Keratinocyte (primary cell): ENCODE data around the gene WASF2. TPM values are rescaled to one million over a fixed set of nuclear protein-coding genes. Genes with fewer than 3 reads are reported as not detected.

Source experiments
- DNase-seq: peaks from one replicate; pipeline ENCODE4 v3.0.0-alpha.2; 2011; ENCODE audit warnings: low read depth, missing footprints, low spot score
- FAIRE-seq: peaks from 2 replicates; lab custom pipeline; 2011; peaks lifted over from hg19 to GRCh38; lab: Jason Lieb, UNC
- H2AFZ ChIP-seq: 2 replicates; pipeline ENCODE4 v1.6.0; 2012; ENCODE audit warnings: low read length, control low read depth, inconsistent platforms; ENCODE audit not compliant: control insufficient read depth
- H3K27ac ChIP-seq: 2 replicates; pipeline ENCODE4 v1.5.1; 2011; ENCODE audit warnings: low read length; ENCODE audit not compliant: control insufficient read depth, insufficient read depth
- H3K27me3 ChIP-seq: 3 replicates; pipeline ENCODE4 v1.6.0; 2011; ENCODE audit warnings: low read length; ENCODE audit not compliant: control insufficient read depth, insufficient read depth; ENCODE audit errors: extremely low read depth
- H3K36me3 ChIP-seq, 2 experiments: 2 replicates in 1 of 2; 3 replicates in 1 of 2; pipeline ENCODE4 v1.5.1; 2011; ENCODE audit warnings: low read length in 2 of 2, mild to moderate bottlenecking in 1 of 2; ENCODE audit not compliant: control insufficient read depth in 2 of 2, insufficient read depth in 2 of 2; ENCODE audit errors: extremely low read depth in 1 of 2
- H3K4me1 ChIP-seq: 3 replicates; pipeline ENCODE4 v1.5.1; 2011; ENCODE audit warnings: low read length; ENCODE audit not compliant: control insufficient read depth, insufficient read depth; ENCODE audit errors: extremely low read depth
- H3K4me2 ChIP-seq: 3 replicates; pipeline ENCODE4 v1.6.0; 2011; ENCODE audit warnings: low read depth, low read length; ENCODE audit not compliant: control insufficient read depth, insufficient read depth; ENCODE audit errors: extremely low read depth
- H3K4me3 ChIP-seq, 3 experiments: fragments of 200-600 bp in 1 of 3; sonication (generic) in 1 of 3; 2 replicates in 2 of 3; 3 replicates in 1 of 3; pipeline ENCODE4 v1.5.1; 2011 to 2016; ENCODE audit warnings: low read length in 3 of 3, mild to moderate bottlenecking in 3 of 3, control low read depth in 2 of 3, inconsistent platforms in 1 of 3, low read depth in 1 of 3, mixed read lengths in 1 of 3, mixed run types in 1 of 3, moderate library complexity in 1 of 3; ENCODE audit not compliant: control insufficient read depth in 2 of 3, insufficient read depth in 2 of 3; ENCODE audit errors: extremely low read depth in 1 of 3
- H3K79me2 ChIP-seq: 2 replicates; pipeline ENCODE4 v1.6.0; 2012; ENCODE audit warnings: low read length; ENCODE audit not compliant: control insufficient read depth, insufficient read depth
- H3K9ac ChIP-seq: 3 replicates; pipeline ENCODE4 v1.6.0; 2011; ENCODE audit warnings: low read length; ENCODE audit not compliant: control insufficient read depth, insufficient read depth; ENCODE audit errors: extremely low read depth
- H3K9me1 ChIP-seq: 3 replicates; pipeline ENCODE4 v1.6.0; 2011; ENCODE audit warnings: low read length; ENCODE audit not compliant: control insufficient read depth, insufficient read depth; ENCODE audit errors: extremely low read depth
- H3K9me3 ChIP-seq: 2 replicates; pipeline ENCODE4 v1.5.1; 2012; ENCODE audit warnings: low read depth, low read length; ENCODE audit not compliant: control insufficient read depth
- H4K20me1 ChIP-seq: 3 replicates; pipeline ENCODE4 v1.6.0; 2011; ENCODE audit warnings: low read length; ENCODE audit not compliant: control insufficient read depth, insufficient read depth; ENCODE audit errors: extremely low read depth
- CTCF ChIP-seq, 3 experiments: IDR thresholded peaks in 1 of 3; conservative IDR thresholded peaks in 1 of 3; optimal IDR thresholded peaks in 1 of 3; 2 replicates in 2 of 3; 3 replicates in 1 of 3; pipeline versions ENCODE3 to v1.5.1; 2011; ENCODE audit warnings: low read length in 3 of 3, mild to moderate bottlenecking in 3 of 3, moderate library complexity in 2 of 3, control low read depth in 1 of 3, inconsistent platforms in 1 of 3; ENCODE audit not compliant: insufficient read depth in 2 of 3; ENCODE audit errors: extremely low read depth in 1 of 3
- EZH2 ChIP-seq: IDR thresholded peaks from one replicate; pipeline ENCODE4 v1.6.1; 2012; ENCODE audit warnings: inconsistent platforms, mild to moderate bottlenecking, low read length, moderate library complexity
- dilution Hi-C: fragments of 300-500 bp; cut with MboI; formaldehyde crosslinking; loops from one replicate; pipeline ENCODE4 v1.7.0; 2020; ENCODE audit warnings: low sequenced_read_pairs; ENCODE audit not compliant: extremely low pct_ligation_motif_present
- polyA plus RNA-seq, 5 experiments: library from polyadenylated mRNA; depleted of rRNA in 3 of 5; stranded (reverse) in 3 of 5; stranded (forward) in 1 of 5; unstranded in 1 of 5; fragments of >200 nt; gene quantifications; 1 replicate in 1 of 5; 2 replicates in 3 of 5; 3 replicates in 1 of 5; pipeline versions ENCODE4 v1.2.1 to v1.2.3, GENCODE V29; 2011 to 2012; ENCODE audit warnings: missing spikeins in 2 of 5, low read depth in 1 of 5, low replicate concordance in 1 of 5

WASF2 gene
- polyA plus RNA-seq, 1 donor (not counting 4 experiments of a cell fraction or from before 2014, with no cell fraction given) = 42.9 TPM

GRCh38 chr1:27499142-27499541, 9.2 kb upstream of the WASF2 start:
- Histone ChIP-seq H3K4me1 (peaks cover 5% of the 10 kb centered on the region), H3K27ac (no peak overlapping the region), H3K4me3 (no peak overlapping the region), H3K9me1 (no peaks in the 10 kb centered on the region), H3K9me3 (no peaks in the 10 kb centered on the region), H3K9ac (no peak overlapping the region), H3K36me3 (no peaks in the 10 kb centered on the region), H3K79me2 (no peaks in the 10 kb centered on the region), H4K20me1 (no peaks in the 10 kb centered on the region), H3K27me3 (no peaks in the 10 kb centered on the region), H2AFZ (no peak overlapping the region), H3K4me2 (no peak overlapping the region)
- TF ChIP-seq EZH2 (no peak), CTCF (optimal IDR thresholded peaks at IDR 0.05 in 1 of 3, IDR thresholded peaks at IDR 0.05 in 1 of 3, conservative IDR thresholded peaks at IDR 0.05 in 1 of 3; ENCODE audit: extremely low read depth in 1 of 3, insufficient read depth in 2 of 3, low read length in 3 of 3) (no peak)
- FAIRE-seq = no peak
- dilution Hi-C loops = no loop called here
- no peak for DNase-seq

DNA sequence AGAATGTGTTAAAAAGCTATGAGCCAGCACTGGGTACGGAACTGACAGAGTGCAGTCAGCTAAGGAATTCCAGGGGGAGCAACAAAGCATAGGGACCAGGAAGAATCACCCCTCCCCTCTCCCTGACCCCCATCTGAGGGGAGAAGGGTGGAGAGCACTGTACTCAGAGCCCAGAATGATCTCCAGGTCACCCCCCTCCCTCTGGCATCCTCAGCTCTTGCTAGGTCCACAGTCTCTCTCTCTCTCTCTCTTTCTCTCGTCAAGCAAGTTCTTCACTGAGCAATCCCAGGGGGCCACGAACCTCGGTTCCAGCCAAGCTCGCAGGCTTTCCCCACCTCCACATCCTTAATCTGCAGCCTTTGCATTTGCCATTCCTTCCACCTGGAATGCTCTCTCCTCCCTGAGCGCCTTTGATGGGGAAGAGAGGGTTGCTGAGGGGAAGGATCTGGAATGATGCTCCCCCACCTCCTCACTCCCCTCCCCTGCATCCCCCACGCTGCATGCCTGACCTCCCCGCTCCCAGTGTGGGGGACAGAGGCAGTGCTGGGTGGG, 6.7 kb upstream of the WASF2 start:
- H3K27me3 ChIP-seq = no peaks in the 10 kb centered on the region
- no peak overlapping the region for H3K9ac ChIP-seq
- no peak for FAIRE-seq
- no peak overlapping the region for H3K4me2 ChIP-seq
- no peak for TF ChIP-seq EZH2
- TF ChIP-seq CTCF (optimal IDR thresholded peaks at IDR 0.05 in 1 of 3, IDR thresholded peaks at IDR 0.05 in 1 of 3, conservative IDR thresholded peaks at IDR 0.05 in 1 of 3; ENCODE audit: extremely low read depth in 1 of 3, insufficient read depth in 2 of 3, low read length in 3 of 3) = peak in 2 of 3 experiments; percentile 17 to 26
- dilution Hi-C loops = no loop called here
- peaks cover 3% of the 10 kb centered on the region for H3K4me1 ChIP-seq
- H3K4me3 ChIP-seq = no peak overlapping the region
- no peaks in the 10 kb centered on the region for H3K9me1 ChIP-seq
- H3K27ac ChIP-seq = no peak overlapping the region
- DNase-seq = no peak
- H3K9me3 ChIP-seq = no peaks in the 10 kb centered on the region
- H4K20me1 ChIP-seq = no peaks in the 10 kb centered on the region
- no peaks in the 10 kb centered on the region for H3K36me3 ChIP-seq
- no peaks in the 10 kb centered on the region for H3K79me2 ChIP-seq
- H2AFZ ChIP-seq = no peak overlapping the region
